ENCODE results near the gene MSTN. TPM values are rescaled to one million over a fixed set of nuclear protein-coding genes. Genes with fewer than 3 reads are reported as not detected.

MSTN gene
- total RNA-seq, 2 donors from 2014 or later, result not detected

- H3K4me3 Mint-ChIP-seq, result no peak overlapping the region
- H3K9me3 ChIP-seq (ENCODE audit: control insufficient read depth, low read length), result no peaks in the 10 kb centered on the region
- H3K4me1 Mint-ChIP-seq, result no peaks in the 10 kb centered on the region
- DNase-seq, result no peak
- H3K27ac Mint-ChIP-seq, result no peak overlapping the region
- no peaks in the 10 kb centered on the region for H3K27me3 ChIP-seq (ENCODE audit: control insufficient read depth, insufficient read depth, low read length, poor library complexity, severe bottlenecking)
- no peaks in the 10 kb centered on the region for H3K27me3 Mint-ChIP-seq (ENCODE audit: insufficient read depth)
- no peaks in the 10 kb centered on the region for H3K4me1 ChIP-seq (ENCODE audit: control insufficient read depth, insufficient read depth, low read length)
- no peaks in the 10 kb centered on the region for H3K9me3 Mint-ChIP-seq
- no peaks in the 10 kb centered on the region for H3K36me3 ChIP-seq (ENCODE audit: control insufficient read depth, insufficient read depth, low read length)
- no peak overlapping the region for H3K4me3 ChIP-seq (ENCODE audit: low read length)
- no peak overlapping the region for H3K27ac ChIP-seq (ENCODE audit: low read depth, low read length)
- no peak for TF ChIP-seq CTCF (conservative IDR thresholded peaks at IDR 0.05)
- no peak overlapping the region for H3K9ac ChIP-seq (ENCODE audit: extremely low read depth, low read length, poor library complexity, severe bottlenecking)
- 92 to 94% methylated on average over 4 of the region's 5 CpGs for WGBS, 2 experiments (ENCODE audit: insufficient coverage in 1 of 2, insufficient read length in 1 of 2)
- no peaks in the 10 kb centered on the region for H3K36me3 Mint-ChIP-seq (ENCODE audit: low read depth)
Measured at GRCh38 chr2:190053426-190053825, 9.1 kb downstream of the MSTN start.

- no peak overlapping the region for H3K4me3 Mint-ChIP-seq
Measured at GRCh38 chr2:190052307-190052706, 10.2 kb downstream of the MSTN start.

GRCh38 chr2:190051223-190051622 is 11.3 kb downstream of the MSTN start:
- Histone ChIP-seq H3K9ac (ENCODE audit: extremely low read depth, low read length, poor library complexity, severe bottlenecking) (no peak overlapping the region), H3K36me3 (ENCODE audit: control insufficient read depth, insufficient read depth, low read length) (no peaks in the 10 kb centered on the region), H3K27me3 (ENCODE audit: control insufficient read depth, insufficient read depth, low read length, poor library complexity, severe bottlenecking) (no peaks in the 10 kb centered on the region), H3K4me3 (ENCODE audit: low read length) (no peak overlapping the region), H3K27ac (ENCODE audit: low read depth, low read length) (no peak overlapping the region), H3K4me1 (ENCODE audit: control insufficient read depth, insufficient read depth, low read length) (no peaks in the 10 kb centered on the region), H3K9me3 (ENCODE audit: control insufficient read depth, low read length) (no peaks in the 10 kb centered on the region)
- no peak overlapping the region for H3K4me3 Mint-ChIP-seq
- no peak overlapping the region for H3K27ac Mint-ChIP-seq
- H3K4me1 Mint-ChIP-seq, result no peaks in the 10 kb centered on the region
- no peaks in the 10 kb centered on the region for H3K27me3 Mint-ChIP-seq (ENCODE audit: insufficient read depth)
- DNase-seq, result no peak
- no peaks in the 10 kb centered on the region for H3K9me3 Mint-ChIP-seq
- H3K36me3 Mint-ChIP-seq (ENCODE audit: low read depth), result no peaks in the 10 kb centered on the region
- no peak for TF ChIP-seq CTCF (conservative IDR thresholded peaks at IDR 0.05)

More at GRCh38 chr2:190052307-190052706, 10.2 kb downstream of the MSTN start:
- 93 to 95% methylated on average over 5 of the region's 5 CpGs for WGBS, 2 experiments (ENCODE audit: insufficient coverage in 1 of 2, insufficient read length in 1 of 2)
- no peak for DNase-seq
- no peaks in the 10 kb centered on the region for H3K4me1 Mint-ChIP-seq
- no peak overlapping the region for H3K27ac ChIP-seq (ENCODE audit: low read depth, low read length)
- no peak overlapping the region for H3K9ac ChIP-seq (ENCODE audit: extremely low read depth, low read length, poor library complexity, severe bottlenecking)
- H3K27me3 ChIP-seq (ENCODE audit: control insufficient read depth, insufficient read depth, low read length, poor library complexity, severe bottlenecking), result no peaks in the 10 kb centered on the region
- no peak overlapping the region for H3K27ac Mint-ChIP-seq
- no peaks in the 10 kb centered on the region for H3K36me3 ChIP-seq (ENCODE audit: control insufficient read depth, insufficient read depth, low read length)
- H3K9me3 Mint-ChIP-seq, result no peaks in the 10 kb centered on the region
- no peaks in the 10 kb centered on the region for H3K4me1 ChIP-seq (ENCODE audit: control insufficient read depth, insufficient read depth, low read length)
- TF ChIP-seq CTCF (conservative IDR thresholded peaks at IDR 0.05), result no peak
- H3K36me3 Mint-ChIP-seq (ENCODE audit: low read depth), result no peaks in the 10 kb centered on the region
- H3K4me3 ChIP-seq (ENCODE audit: low read length), result no peak overlapping the region
- no peaks in the 10 kb centered on the region for H3K27me3 Mint-ChIP-seq (ENCODE audit: insufficient read depth)
- H3K9me3 ChIP-seq (ENCODE audit: control insufficient read depth, low read length), result no peaks in the 10 kb centered on the region
